Activated T-helper 1 cell treated with anti-CD3 and anti-CD28 coated beads, Interleukin-12 subunit alpha, Interleukin-12 subunit beta, Interleukin-2, Interleukin-4 antibody, amounts not matched to agents 30 ng/mL and 10 ng/mL and 1 ng/mL, durations not matched to agents 14 hours and 24 hours and 36 hours (primary cell): ENCODE measurements around the gene KLF15. TPM values are rescaled to one million over a fixed set of nuclear protein-coding genes. Genes with fewer than 3 reads are reported as not detected.

ENCODE experiments used
- DNase-seq: peaks from one replicate; pipeline ENCODE4 v3.0.0; 2021; ENCODE audit warnings: low spot score
- H3K27ac Mint-ChIP-seq: one replicate; pipeline ENCODE4 v1.8.0; 2021; ENCODE audit warnings: mild to moderate bottlenecking, mixed read lengths
- H3K27me3 Mint-ChIP-seq: one replicate; pipeline ENCODE4 v1.8.0; 2022; ENCODE audit warnings: mild to moderate bottlenecking, moderate library complexity, mixed read lengths; ENCODE audit not compliant: insufficient read depth
- H3K36me3 Mint-ChIP-seq: one replicate; pipeline ENCODE4 v1.8.0; 2021; ENCODE audit warnings: low read depth, mixed read lengths
- H3K4me1 Mint-ChIP-seq: one replicate; pipeline ENCODE4 v1.8.0; 2021; ENCODE audit warnings: low read depth, mixed read lengths
- H3K4me3 Mint-ChIP-seq: one replicate; pipeline ENCODE4 v1.8.0; 2021; ENCODE audit warnings: mild to moderate bottlenecking, moderate library complexity, mixed read lengths
- H3K9me3 Mint-ChIP-seq: one replicate; pipeline ENCODE4 v1.8.0; 2021; ENCODE audit warnings: mixed read lengths
- intact Hi-C: fragments of 100-400 bp; cut with micrococcal nuclease; formaldehyde crosslinking; loops from one replicate; pipeline ENCODE4 v1.15.1; 2024
- total RNA-seq: library from RNA; stranded (reverse); gene quantifications from 2 replicates; pipeline ENCODE4 v1.2.3, GENCODE V29; 2022

KLF15 gene
- total RNA-seq, 1 donor from 2014 or later: 0.08 TPM

DNA sequence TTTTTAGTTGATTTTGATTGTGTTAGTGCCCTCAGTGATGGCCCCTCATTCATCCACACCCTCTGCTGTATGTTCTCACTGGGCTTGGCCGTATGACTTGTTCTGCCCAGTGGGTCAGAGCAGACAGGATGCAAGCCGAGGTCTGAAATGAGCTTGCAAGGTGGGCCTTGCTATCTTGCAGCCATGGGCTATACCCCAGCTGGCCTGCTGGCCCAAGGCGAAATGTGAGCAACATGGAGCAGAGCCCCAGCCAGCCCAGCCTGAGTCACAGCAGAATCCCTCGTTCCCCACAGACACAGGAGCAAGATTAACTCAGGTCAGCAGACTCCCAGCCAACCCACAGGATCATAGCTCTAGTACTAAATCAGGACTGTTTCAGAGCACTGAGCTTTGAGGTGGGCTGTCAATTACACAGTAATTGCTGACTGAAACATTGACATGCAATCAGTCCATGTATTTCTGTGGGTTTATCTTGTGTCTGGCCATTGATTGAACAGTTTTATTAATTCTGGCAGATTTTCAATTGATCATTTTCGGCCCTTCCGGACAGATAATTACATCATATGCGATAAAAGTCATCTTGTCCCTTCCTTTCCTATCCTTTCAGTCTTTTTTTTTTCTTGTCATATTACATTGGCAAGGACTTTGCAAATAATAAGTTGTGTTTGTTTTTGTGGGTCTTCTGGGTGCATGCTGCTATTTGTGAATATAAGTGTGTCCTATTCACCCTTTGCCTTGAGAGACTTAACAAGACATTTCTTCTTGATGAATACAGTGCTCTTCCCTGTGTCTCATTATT lies 27.1 kb downstream of the KLF15 start:
- H3K9me3 Mint-ChIP-seq: peaks cover 20% of the 10 kb centered on the region
- H3K36me3 Mint-ChIP-seq: no peaks in the 10 kb centered on the region
- no peak overlapping the region for H3K27ac Mint-ChIP-seq
- H3K4me3 Mint-ChIP-seq: no peak overlapping the region
- intact Hi-C loops: no loop called here
- peaks cover 7% of the 10 kb centered on the region for H3K27me3 Mint-ChIP-seq
- no peaks in the 10 kb centered on the region for H3K4me1 Mint-ChIP-seq
- DNase-seq: no peak

DNA sequence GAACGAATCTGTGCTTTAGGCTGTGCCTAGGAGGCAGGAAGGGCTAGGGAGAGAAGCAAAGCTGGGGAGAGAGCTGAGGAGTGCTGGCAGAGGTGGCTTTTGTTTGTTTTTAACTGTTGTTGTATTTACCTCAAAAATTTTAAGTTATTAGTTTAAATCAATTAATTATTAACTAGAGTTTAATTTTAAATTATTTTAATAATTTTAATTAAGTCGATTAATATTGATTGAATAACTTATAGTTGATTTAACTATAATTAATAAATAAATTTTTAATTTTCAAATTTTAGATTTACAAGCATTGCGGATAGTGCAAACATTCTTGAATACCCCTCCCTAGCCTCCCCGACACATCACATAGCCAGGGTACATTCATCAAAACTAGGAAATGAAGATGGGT lies 30.6 kb downstream of the KLF15 start:
- H3K4me1 Mint-ChIP-seq: no peaks in the 10 kb centered on the region

DNA sequence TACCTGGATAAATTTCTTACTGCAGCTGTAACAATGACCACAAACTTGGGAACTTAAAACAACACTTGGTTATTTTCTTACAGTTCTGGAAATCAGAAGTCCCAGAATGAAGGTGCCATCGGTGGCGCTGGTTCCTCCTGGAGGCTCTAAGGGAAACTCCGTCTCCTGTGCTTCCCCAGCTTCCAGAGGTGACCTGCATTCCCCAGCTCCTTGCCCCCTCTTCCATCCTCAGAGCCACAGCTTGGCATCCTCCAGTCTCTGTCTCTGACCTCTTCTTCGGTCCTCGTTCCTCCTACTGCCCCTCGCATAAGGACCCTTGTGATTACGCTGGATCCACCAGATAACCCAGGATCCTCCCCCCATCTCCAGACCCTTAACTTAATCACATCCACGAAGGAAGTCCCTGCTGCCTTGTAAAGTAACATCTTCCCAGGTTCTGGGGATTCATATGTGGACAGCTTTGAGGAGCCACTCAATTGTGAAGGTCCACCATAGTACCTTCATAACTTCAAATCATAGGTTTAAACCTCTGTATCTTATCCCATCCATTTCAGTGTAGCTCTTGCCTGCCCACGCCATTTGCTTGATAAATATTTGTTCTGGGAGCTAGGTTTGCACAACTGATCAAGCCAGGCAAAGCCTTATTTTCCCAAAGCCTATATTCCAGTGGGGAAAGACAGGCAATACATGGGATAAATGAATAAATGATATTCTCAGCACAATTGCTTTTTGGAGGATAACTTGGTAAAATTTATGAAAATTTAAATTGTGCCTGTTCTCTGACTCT lies 34.8 kb downstream of the KLF15 start:
- Mint-ChIP-seq H3K9me3 (peaks cover 4% of the 10 kb centered on the region), H3K27ac (no peak overlapping the region), H3K36me3 (no peaks in the 10 kb centered on the region), H3K4me3 (no peak overlapping the region), H3K27me3 (peaks cover 4% of the 10 kb centered on the region), H3K4me1 (no peaks in the 10 kb centered on the region)
- intact Hi-C loops: no loop called here
- DNase-seq: no peak

More for the DNA sequence above, 30.6 kb downstream of the KLF15 start:
- Mint-ChIP-seq H3K27me3 (peaks cover 7% of the 10 kb centered on the region), H3K9me3 (peaks cover 20% of the 10 kb centered on the region), H3K27ac (no peak overlapping the region), H3K36me3 (no peaks in the 10 kb centered on the region), H3K4me3 (no peak overlapping the region)
- DNase-seq: no peak
- intact Hi-C loops: no loop called here

DNA sequence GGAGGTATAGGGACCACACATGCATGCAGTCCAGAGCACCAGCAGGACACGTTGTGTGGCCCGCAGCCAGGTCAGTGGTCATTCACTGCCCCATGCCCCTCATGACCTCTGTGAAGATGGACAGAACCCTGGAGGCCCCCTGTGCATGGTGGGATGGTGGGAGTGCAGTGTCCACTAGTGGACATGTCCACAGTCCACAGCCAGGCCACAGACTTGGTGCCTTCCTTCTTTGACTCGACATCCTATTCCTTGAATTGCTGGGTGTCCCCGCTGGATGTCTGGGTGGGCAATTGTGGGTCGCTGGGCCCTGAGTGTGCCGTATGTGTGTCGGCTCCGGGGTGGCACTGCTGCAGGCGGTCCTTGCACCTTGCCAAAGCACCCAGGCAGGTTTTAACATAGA lies 35.7 kb downstream of the KLF15 start:
- Mint-ChIP-seq H3K27ac (no peak overlapping the region), H3K4me3 (no peak overlapping the region), H3K27me3 (peaks cover 2% of the 10 kb centered on the region), H3K4me1 (no peaks in the 10 kb centered on the region), H3K9me3 (peaks cover 4% of the 10 kb centered on the region), H3K36me3 (no peaks in the 10 kb centered on the region)
- intact Hi-C loops: no loop called here
- no peak for DNase-seq

DNA sequence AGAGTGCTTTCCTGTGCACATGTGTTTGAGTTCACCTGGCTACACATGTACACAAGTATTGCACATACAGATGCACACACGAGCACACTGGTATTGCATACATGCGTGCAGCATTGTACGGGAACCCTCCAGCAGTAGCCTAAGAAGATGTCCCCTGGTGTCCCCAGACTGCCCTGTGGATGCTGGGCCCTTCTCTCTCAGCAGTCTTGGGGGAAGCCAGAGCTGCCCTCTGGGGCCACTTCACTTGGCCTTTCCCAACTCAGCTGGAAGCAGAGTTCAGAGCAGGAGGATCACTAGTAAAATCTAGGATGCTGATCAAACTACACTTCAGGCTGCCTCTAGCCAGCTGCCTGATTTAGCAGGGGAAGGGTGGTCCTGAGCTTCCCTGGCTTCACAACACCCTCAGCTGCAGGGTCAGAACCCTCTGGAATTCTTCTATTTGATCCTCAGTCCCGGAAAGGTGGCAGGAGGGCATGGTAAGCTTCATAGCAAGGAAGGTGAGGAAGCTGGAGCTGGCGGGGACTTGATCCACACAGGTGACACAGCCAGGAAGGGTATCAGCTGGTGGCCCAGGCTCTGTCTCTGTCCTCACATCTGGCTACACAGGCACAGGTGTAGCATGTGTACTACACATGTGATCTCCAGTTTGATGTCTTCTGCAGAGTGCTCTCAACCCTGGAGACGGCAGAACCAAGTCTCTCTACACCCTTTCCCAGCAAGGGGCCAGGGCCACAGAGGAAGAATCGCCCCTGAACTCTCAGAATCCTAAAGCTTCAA lies 36.5 kb downstream of the KLF15 start:
- H3K4me3 Mint-ChIP-seq: no peak overlapping the region
- H3K9me3 Mint-ChIP-seq: no peaks in the 10 kb centered on the region
- intact Hi-C loops: no loop called here
- no peak overlapping the region for H3K27ac Mint-ChIP-seq
- H3K27me3 Mint-ChIP-seq: peaks cover 2% of the 10 kb centered on the region
- no peak for DNase-seq
- H3K36me3 Mint-ChIP-seq: no peaks in the 10 kb centered on the region
- H3K4me1 Mint-ChIP-seq: no peaks in the 10 kb centered on the region

DNA sequence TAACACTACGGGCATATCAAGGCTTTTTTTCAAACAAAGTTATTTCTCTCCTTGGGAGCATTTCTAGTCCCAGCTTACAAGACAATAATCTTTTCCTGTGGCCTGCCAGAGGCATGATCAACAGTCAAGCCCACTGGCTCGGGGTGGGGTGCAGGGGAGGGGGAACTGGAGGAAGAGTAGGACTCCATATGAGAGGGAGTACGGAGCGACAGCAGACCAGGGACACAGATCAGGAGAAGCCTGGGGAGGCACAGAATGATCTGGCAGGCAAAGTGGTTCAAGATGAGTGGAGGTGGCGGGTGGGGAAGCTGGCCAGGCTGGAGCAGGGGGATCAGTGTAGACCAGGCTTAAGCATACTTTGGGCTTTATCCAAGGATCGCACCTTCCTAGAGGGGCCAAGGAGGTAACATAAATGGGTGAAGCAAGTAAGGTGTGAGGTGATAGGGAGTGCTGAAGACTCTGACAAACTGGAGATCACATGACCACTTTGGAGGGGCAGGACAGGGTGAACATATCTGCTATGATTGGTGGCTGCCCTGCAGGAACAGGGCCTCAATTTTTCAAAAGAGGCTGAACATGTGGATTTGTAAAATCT lies 37.4 kb downstream of the KLF15 start:
- Mint-ChIP-seq H3K4me3 (no peak overlapping the region), H3K27ac (no peak overlapping the region), H3K9me3 (no peaks in the 10 kb centered on the region), H3K36me3 (no peaks in the 10 kb centered on the region), H3K27me3 (peaks cover 2% of the 10 kb centered on the region), H3K4me1 (no peaks in the 10 kb centered on the region)
- no peak for DNase-seq
- intact Hi-C loops: no loop called here

DNA sequence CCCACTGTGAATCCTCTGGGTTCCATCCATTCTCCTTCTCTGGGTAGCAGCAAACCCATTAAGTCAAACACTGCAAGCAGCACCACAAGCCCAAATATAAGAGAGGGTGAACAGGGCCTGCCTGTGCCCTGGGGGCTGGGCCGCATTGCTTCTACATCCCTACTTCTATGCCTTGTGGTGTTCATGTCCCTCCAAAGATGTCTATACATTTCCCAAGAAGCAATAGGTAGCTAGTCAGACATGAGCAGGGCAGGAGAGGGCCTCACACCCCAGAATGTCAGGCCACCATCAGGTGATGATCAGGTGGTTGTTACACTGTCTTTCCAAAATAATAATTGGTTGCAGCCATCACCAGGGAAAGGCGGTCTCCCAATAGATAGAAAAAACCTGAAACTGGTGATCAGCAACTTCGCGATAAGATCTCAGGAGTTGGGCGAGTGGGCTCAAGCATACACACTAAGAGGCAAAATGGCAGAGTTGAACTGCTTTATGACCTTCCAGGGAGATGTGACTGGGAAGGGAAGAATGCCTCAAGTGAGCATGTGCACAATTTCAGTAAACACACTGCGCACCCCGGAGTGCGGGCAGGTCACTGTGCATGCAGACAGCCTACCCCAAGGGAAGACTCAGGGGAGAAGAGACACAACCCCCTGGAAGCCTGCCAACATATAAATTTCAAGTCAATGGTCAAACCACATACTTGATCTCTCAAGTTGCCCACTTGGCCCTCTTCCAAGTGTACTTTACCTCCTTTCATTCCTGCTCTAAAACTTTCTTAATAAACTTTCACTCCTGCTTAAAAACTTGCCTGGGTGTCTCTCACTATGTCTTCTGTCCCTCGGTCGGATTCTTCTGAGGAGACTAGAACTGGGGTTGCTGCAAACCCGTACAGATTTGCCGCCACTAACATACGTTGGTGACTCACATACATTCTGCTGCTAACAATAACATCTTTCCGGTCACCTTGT lies 39.9 kb downstream of the KLF15 start:
- intact Hi-C loops: no loop called here
- H3K36me3 Mint-ChIP-seq: no peaks in the 10 kb centered on the region
- no peaks in the 10 kb centered on the region for H3K4me1 Mint-ChIP-seq
- no peak for DNase-seq
- no peaks in the 10 kb centered on the region for H3K9me3 Mint-ChIP-seq
- no peak overlapping the region for H3K4me3 Mint-ChIP-seq
- peaks cover 2% of the 10 kb centered on the region for H3K27me3 Mint-ChIP-seq
- no peak overlapping the region for H3K27ac Mint-ChIP-seq

DNA sequence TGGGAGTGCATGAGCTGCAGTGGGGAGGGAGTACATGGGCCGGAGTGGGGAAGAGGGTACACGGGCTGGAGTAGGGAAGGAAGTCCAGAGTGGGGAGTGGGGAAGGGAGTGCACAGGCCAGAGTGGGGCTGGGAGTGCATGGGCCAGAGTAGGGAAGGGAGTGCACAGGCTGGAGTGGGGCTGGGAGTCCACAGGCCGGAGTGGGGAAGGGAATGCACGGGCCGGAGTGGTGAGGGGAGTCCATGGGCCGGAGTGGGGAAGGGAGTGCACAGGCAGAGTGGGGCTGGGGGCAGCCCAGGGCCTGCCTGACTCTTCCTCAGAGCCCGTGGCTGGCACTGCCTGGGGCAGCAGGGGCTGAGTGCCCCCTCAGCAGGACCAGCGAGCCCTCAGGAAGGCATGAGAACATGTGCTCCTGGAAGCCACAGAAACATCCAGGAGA lies 40.7 kb downstream of the KLF15 start:
- Mint-ChIP-seq H3K9me3 (no peaks in the 10 kb centered on the region), H3K4me3 (no peak overlapping the region), H3K27ac (no peak overlapping the region), H3K36me3 (no peaks in the 10 kb centered on the region), H3K4me1 (no peaks in the 10 kb centered on the region), H3K27me3 (peaks cover 2% of the 10 kb centered on the region)
- intact Hi-C loops: no loop called here
- DNase-seq: no peak

DNA sequence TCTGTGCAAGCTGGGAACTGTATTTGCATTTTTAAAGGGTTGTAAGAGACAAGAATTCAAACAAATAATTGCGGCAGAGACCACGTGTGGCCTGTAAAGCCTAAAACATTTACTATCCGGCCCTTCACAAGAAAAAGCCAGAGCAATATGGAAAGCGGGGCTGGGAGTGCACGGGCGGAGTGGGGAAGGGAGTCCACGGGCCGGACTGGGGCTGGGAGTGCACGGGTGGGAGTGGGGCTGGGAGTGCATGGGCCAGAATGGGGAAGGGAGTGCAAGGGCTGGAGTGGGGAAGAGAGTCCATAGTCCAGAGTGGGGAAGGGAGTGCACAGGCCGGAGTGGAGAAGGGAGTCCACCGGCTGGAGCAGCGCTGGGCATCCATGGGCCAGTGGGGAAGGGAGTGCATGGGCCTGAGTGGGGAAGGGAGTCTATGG lies 41.2 kb downstream of the KLF15 start:
- Mint-ChIP-seq H3K36me3 (no peaks in the 10 kb centered on the region), H3K9me3 (no peaks in the 10 kb centered on the region), H3K27ac (no peak overlapping the region), H3K4me3 (no peak overlapping the region), H3K4me1 (no peaks in the 10 kb centered on the region), H3K27me3 (peaks cover 2% of the 10 kb centered on the region)
- intact Hi-C loops: no loop called here
- no peak for DNase-seq

DNA sequence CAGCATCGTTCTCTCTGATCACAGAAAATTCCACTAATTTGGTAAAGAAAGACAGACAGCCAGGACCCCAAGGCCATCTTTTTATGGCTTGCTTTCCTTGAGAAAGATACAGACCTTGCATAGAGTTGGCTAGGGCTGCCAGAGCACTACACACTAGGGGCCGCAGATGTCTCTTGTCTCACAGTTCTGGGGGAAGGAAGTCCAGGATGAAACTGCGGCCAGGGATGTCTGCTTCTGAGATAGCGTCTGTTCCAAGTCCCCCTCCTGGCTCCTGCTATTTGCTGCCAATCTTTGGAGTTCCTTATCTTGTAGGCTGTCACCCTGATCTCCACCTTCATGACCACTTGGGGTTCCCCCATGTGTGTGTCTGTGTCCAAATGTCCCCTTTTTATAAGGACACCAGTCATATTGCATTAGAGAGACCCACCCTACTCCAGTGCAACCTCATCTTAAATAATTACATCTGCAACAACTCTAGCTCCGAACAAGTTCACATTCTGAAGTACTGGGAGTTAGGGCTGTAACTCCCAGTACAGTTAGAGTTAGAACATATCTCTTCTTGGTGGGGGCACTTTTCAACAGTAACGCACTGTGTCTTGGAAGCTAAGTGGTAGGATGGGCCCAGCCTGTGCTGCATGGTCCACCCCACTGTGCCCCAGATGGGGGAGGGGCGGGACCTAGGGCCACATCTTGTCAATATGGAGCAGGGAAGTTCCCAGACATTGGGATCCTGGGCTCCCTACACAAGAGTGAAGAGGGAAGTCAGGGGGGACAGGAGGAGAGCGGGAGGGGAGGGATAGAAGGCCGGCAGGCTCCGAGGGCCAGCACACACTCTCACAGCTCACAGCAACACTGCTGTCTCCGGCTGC lies 42.2 kb downstream of the KLF15 start:
- Mint-ChIP-seq H3K36me3 (no peaks in the 10 kb centered on the region), H3K27me3 (peaks cover 2% of the 10 kb centered on the region), H3K4me3 (no peak overlapping the region), H3K9me3 (no peaks in the 10 kb centered on the region), H3K27ac (no peak overlapping the region), H3K4me1 (no peaks in the 10 kb centered on the region)
- no peak for DNase-seq
- intact Hi-C loops: no loop called here

DNA sequence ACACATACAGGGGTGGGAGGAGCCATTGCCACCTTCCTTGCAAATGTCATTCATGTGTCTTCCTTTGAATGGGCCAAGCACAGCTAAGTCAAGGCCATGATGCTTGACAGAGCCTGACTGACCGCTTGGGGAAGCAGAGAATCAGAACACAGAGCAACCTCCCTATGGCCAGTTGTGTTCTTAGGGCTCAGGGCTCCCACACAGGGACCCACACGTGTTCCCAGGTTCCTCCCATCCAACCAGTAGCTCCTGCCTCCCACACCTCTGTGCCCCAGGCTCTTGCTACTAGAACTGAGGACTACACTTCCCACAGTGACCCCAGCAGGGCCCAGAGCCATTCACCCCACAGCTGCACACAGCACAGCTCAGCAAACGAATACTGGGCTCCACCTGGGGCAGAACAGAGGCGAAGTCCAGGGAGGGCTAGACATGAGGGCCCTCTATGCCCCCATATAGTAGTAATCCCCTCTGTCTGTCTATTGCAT lies 42.9 kb downstream of the KLF15 start:
- Mint-ChIP-seq H3K9me3 (no peaks in the 10 kb centered on the region), H3K36me3 (no peaks in the 10 kb centered on the region)
- no peak for DNase-seq

More for the DNA sequence above, 42.9 kb downstream of the KLF15 start:
- Mint-ChIP-seq H3K4me3 (no peak overlapping the region), H3K4me1 (no peaks in the 10 kb centered on the region), H3K27me3 (no peaks in the 10 kb centered on the region), H3K27ac (no peak overlapping the region)
- intact Hi-C loops: no loop called here
